ENCODE data around the gene FTH1. TPM values are rescaled to one million over a fixed set of nuclear protein-coding genes. Genes with fewer than 3 reads are reported as not detected.
"Not testable (repeated sequence)": the region's sequence is repeated elsewhere in the genome, so short reads cannot be mapped to it uniquely, and the experiment has no call there.

FTH1 gene
- total RNA-seq, 1 donor: 1,270 TPM

DNA sequence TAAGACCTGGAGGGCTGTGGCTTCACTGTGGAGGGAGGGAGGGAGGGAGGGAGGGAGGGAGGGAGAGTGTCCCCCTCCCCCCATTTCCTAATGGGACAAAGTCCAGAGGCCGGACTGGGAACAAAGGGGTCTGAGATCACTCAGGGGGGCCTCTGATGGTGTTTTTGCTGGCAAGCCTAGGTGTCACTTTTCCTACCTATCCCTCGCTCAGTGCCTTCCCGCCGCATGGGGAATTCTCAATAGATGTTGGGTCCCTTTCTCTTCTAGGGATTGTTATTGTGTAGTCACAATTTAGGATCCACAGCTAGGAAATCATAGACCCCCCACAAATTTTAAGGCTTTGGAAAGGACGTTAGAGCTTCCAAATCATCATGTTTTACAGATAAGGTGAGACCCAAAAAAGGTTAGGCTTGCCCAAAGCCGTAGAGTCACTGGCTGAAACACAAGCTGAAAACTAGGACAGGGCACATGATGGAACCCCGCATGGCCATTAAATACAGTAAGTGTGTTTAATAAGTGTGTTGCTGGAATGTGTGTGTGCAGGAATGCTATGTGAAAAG lies 4.8 kb upstream of the FTH1 start:
- H3K4me1 ChIP-seq (ENCODE audit: insufficient read depth, low read length): peaks cover 63% of the 10 kb centered on the region
- H3K9me3 ChIP-seq (ENCODE audit: low read depth, low read length): no peaks in the 10 kb centered on the region
- no peak overlapping the region for H3K4me3 ChIP-seq (ENCODE audit: low read length)
- H3K27me3 ChIP-seq (ENCODE audit: insufficient read depth, low read length): no peaks in the 10 kb centered on the region

DNA sequence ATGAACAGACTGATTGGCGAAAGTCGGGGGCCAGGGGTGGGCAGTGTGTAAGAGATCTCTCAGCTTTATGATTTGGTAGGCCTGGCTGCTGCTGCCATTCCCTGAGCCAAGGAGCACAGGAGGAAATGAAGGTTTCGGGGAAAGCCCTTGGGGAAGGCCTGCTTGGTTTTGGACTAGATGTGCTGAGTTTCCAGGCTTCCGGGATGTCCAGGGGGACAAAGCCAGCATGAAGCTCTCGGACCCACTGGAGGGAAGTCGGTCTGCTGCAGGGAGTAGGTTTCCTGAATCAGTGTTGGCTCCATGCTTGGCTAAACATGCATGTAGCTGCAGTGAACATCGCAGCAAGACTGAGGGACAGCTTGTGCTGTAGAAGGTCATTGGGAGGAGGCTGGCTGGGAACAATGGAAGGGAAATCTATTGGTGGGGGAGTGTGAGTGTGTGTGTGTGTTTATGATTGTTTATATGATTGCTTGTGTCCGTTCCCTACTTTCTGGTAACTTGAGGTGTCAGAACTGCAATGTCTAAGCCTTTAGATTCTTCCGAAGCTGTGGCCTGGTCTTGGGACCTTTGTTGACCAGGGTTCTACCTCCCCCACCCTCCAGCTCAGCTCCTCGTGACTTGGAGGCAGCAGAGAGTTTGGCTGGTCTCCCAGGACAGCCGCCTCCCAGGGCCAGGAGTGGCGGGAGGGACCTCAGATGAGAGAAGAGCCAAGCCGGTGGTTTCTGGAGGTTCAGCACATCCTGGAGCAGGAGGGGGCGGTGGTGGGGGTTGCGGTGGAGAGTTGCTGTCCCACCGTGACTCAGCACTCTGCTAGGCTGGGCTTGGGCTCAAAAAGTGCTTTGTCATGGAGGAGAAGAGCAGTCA lies 4.0 kb upstream of the FTH1 start:
- H3K4me3 ChIP-seq (ENCODE audit: low read length): no peak overlapping the region
- no peaks in the 10 kb centered on the region for H3K9me3 ChIP-seq (ENCODE audit: low read depth, low read length)
- H3K4me1 ChIP-seq (ENCODE audit: insufficient read depth, low read length): peaks cover 63% of the 10 kb centered on the region
- H3K27me3 ChIP-seq (ENCODE audit: insufficient read depth, low read length): no peaks in the 10 kb centered on the region

DNA sequence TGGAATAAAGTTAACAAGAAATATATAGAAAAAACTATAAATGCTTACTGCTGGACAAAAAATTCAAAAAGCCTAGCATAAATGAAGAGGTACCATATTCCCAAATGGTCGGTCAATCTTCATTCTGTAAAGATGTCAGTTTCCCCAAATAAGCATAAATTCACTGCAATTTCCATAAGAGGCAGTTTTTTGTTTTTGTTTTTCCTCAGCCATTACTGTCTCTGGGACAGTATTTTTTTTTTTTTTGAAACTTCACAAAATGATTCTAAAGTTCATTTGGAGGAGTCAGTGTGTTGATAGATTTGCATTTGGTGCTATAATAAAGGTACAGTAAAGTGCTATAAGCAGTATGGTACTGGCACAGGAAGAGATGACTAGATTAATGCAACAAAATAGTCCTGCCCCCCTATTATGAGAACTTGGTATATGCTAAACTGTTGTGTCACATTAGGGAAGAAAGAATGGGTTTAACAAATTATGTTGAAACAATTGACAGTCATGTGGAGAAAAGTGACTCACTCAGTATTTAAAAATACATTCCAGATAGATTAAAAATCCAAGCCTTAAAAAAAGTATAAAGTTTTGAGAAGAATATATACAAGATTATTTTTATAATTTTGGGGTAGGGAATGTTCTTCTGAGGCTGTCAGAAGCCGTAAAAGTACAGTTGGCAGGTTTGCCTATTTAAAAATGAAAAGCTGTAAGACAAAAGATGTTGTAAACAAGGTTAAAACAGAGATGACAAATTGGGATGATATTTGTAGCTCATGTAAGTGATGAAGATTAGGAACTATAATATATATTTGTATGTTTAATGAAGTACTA lies 2.6 kb upstream of the FTH1 start:
- no peak overlapping the region for H3K4me3 ChIP-seq (ENCODE audit: low read length)
- peaks cover 68% of the 10 kb centered on the region for H3K4me1 ChIP-seq (ENCODE audit: insufficient read depth, low read length)

DNA sequence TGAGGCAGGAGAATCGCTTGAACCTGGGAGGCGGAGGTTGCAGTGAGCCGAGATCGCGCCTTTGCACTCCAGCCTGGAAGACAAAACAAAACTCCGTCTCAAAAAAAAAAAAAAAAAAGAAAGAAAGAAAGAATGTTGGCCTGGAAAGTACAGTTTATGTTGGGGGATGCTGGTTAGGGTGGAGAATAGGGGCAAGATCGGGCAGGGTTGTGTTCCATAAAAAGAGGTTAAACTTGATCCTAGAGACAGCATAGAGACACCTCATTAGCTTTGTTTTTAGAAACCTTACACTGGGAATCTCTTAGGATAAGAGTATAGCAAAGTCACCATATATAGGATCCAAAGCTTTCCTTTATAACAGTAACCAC lies 1.9 kb upstream of the FTH1 start:
- Histone ChIP-seq H3K4me3 (ENCODE audit: low read length) (no peak overlapping the region), H3K4me1 (ENCODE audit: insufficient read depth, low read length) (peaks cover 75% of the 10 kb centered on the region), H3K27me3 (ENCODE audit: insufficient read depth, low read length) (no peaks in the 10 kb centered on the region), H3K9me3 (ENCODE audit: low read depth, low read length) (no peaks in the 10 kb centered on the region)

More for the DNA sequence above, 2.6 kb upstream of the FTH1 start:
- Histone ChIP-seq H3K27me3 (ENCODE audit: insufficient read depth, low read length) (no peaks in the 10 kb centered on the region), H3K9me3 (ENCODE audit: low read depth, low read length) (no peaks in the 10 kb centered on the region)

DNA sequence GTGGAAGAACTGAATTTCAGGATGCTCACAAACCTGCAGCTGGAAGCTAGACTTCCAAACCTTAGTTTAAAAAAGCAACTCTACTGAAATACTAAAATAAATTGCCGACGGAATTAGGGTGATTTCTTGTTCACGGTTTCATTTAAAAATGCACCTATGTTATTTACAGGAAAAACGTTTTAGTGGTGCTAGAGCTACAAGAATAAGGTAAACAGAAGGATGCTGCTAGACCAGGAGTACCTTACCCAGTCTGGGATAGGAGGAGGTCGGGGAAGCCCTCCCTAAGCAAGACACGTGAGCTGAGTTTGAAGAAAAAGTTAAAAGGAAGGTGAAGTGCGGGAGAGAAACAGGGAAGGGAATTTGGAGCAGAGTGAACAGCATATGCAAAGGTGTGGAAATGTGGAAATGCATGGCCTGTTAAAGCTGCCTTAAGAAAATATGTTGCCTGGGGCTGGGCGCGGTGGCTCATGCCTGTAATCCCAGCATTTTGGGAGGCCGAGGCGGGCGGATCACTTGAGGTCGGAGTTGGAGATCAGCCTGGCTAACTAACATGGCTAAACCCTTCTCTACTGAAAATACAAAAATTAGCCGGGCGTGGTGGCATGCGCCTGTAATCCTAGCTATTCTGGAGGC lies 1.4 kb upstream of the FTH1 start:
- H3K4me1 ChIP-seq (ENCODE audit: insufficient read depth, low read length): peaks cover 78% of the 10 kb centered on the region
- no peaks in the 10 kb centered on the region for H3K9me3 ChIP-seq (ENCODE audit: low read depth, low read length)
- H3K27me3 ChIP-seq (ENCODE audit: insufficient read depth, low read length): no peaks in the 10 kb centered on the region
- H3K4me3 ChIP-seq (ENCODE audit: low read length): peak overlapping the region; percentile 96

DNA sequence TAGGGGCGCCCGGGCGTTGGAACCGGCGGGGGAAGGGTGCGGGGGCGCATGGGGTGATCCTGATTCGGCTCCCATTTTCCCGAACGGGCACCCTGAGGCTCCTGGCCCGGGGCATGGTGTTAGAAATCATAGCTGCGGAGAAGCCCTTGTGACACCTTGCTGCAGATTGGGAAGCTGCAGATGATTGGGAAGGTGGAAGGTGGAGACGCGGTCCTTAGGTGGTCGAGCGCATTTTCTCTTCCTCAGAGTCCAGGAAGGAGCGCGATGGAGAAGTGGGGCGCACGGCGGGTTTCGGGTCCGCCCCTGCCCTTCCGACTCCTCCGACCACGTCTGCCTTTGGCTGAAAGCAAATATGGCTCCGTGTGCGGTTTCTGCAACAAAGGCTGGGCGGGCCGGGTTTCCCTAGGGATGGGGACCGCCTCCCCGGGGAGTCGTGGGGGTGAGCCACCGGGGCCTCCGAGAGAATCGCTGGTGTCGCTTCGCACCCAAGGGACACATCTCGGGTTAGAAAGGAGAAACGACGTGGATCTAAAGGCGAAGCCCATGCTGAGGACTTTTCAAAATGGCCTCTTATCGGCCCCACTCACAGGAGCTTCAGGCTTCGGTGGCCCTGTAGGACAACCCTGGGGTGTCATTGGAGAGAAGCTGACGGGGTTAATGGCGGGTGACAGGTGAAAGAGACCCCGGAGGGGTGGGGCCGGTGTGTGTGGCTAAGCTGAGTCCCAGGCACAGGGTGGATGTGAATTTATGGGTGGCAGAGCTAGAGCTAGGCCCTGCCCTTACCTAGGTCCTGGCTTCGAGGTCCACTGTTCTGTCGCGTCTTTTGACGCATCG lies 707 bp upstream of the FTH1 start:
- Histone ChIP-seq H3K27me3 (ENCODE audit: insufficient read depth, low read length) (no peaks in the 10 kb centered on the region), H3K4me1 (ENCODE audit: insufficient read depth, low read length) (peaks cover 78% of the 10 kb centered on the region), H3K4me3 (ENCODE audit: low read length) (peak overlapping the region; percentile 96), H3K9me3 (ENCODE audit: low read depth, low read length) (no peaks in the 10 kb centered on the region)

DNA sequence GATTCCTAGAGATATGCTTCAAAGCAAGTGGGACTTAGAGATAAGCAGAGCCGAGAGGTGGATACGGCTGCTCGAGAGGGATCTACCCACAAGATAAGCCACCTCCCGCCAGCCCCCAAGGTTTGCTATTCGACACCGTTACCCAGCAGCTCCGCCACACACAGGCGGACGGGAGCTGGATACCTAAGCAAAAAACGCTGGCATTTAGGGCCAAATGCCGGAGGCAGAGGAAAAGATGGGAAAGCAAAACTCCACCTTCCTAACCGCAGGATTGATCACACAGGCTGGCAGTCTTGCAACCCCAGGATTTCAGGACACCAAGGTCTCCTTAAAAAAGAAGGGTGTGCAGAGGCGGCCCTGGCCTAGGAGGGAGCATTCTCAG lies 709 bp downstream of the FTH1 start:
- H3K9me3 ChIP-seq (ENCODE audit: low read depth, low read length): no peaks in the 10 kb centered on the region
- peaks cover 80% of the 10 kb centered on the region for H3K4me1 ChIP-seq (ENCODE audit: insufficient read depth, low read length)
- peak overlapping the region; percentile 96 for H3K4me3 ChIP-seq (ENCODE audit: low read length)
- no peaks in the 10 kb centered on the region for H3K27me3 ChIP-seq (ENCODE audit: insufficient read depth, low read length)

DNA sequence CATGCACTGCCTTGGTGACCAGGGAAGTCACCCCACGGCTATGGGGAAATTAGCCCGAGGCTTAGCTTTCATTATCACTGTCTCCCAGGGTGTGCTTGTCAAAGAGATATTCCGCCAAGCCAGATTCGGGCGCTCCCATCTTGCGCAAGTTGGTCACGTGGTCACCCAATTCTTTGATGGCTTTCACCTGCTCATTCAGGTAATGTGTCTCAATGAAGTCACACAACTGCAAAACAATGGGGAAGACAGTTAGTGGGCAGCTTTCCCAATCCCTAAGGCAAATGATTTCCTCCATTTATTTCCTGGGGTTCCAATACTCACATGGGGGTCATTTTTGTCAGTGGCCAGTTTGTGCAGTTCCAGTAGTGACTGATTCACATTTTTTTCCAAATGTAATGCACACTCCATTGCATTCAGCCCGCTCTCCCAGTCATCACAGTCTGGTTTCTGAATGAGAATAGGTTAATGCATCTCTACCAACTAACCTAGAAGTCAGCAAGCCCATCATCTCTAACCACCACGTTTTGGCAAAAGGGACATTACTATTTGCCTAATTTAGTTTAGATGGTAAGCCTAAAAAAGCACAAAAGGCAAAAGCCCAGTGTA lies 2.7 kb downstream of the FTH1 start:
- peak overlapping the region; percentile 96 for H3K4me3 ChIP-seq (ENCODE audit: low read length)
- not testable (repeated sequence) for H3K9me3 ChIP-seq (ENCODE audit: low read depth, low read length); H3K27me3 ChIP-seq (ENCODE audit: insufficient read depth, low read length)
- peaks cover 75% of the 10 kb centered on the region for H3K4me1 ChIP-seq (ENCODE audit: insufficient read depth, low read length)

DNA sequence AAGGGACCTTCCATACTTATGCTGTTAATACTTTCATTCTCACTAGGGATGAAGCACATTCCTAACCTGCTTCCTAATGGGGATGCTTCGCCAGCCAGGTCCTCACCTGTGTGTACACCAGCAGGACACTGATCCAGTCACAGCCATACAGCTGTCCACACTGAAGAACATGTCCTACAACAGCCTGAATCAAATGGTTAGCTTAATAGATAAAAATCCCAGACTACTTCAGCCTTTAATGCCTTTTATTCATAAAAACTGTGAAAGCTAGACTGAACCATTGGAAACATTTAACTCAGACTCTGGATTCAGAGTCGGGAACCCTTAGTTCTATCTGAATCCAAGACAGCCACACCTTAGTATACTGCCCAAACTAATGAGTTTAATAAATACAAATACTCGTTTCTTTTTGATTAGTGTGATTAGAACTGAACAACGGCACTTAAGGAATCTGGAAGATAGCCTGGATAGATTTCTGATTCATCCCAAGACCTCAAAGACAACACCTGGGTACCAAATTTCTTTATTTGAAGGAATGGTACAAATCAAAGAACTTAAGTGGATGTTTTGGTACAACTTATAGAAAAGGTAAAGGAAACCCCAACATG lies 3.3 kb downstream of the FTH1 start:
- peaks cover 72% of the 10 kb centered on the region for H3K4me1 ChIP-seq (ENCODE audit: insufficient read depth, low read length)
- no peaks in the 10 kb centered on the region for H3K9me3 ChIP-seq (ENCODE audit: low read depth, low read length)
- H3K27me3 ChIP-seq (ENCODE audit: insufficient read depth, low read length): no peaks in the 10 kb centered on the region
- H3K4me3 ChIP-seq (ENCODE audit: low read length): peak overlapping the region; percentile 0

DNA sequence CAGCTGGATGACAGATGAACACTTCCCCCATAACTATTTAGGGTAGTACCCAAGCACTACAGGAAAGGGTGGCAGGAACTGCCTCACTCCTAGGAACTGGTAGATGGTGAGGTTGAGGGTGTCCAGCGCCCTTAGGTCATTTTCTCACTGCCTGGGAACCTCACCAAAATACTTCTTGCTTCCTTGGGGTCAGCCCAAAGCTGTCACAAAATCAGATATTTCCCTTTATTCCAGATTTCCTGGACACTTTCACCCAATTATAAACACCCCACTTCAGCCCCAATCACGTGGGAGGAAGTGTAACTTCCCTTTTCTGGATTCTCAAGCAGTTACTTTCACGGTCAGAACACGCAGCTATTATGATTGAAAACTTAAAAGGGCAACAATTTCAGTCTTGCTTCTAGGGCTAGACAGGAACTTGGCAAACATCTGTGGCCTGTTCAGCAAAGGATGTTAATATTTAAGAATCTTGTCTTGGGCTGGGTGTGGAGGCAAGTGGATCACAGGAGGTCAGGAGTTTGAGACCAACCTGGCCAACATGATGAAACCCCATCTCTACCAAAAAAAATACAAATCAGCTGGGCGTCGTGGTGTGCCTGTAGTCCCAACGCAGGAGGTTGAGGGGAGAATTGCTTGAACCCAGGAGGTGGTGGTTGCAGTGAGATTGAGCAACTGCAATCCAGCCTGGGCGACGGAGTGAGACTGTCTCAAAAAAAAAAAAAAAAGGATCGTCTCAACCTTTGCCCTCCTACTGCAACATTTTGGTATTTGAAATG lies 4.0 kb downstream of the FTH1 start:
- Histone ChIP-seq H3K9me3 (ENCODE audit: low read depth, low read length) (no peaks in the 10 kb centered on the region), H3K4me1 (ENCODE audit: insufficient read depth, low read length) (peaks cover 72% of the 10 kb centered on the region), H3K27me3 (ENCODE audit: insufficient read depth, low read length) (no peaks in the 10 kb centered on the region), H3K4me3 (ENCODE audit: low read length) (peak overlapping the region; percentile 0)

DNA sequence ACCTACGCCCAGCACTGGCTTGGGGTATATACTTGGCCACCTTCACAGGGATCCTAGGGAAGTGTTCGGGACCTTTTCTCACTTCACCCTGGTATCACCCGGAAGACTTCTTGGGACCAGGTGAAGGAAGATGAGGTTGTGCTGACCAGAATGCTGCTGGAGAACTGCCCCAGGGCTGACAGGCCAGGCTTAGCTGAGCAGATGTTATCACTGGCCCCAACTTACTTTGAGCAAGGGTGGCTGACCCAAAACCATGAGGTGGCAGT lies 4.5 kb downstream of the FTH1 start:
- Histone ChIP-seq H3K27me3 (ENCODE audit: insufficient read depth, low read length) (no peaks in the 10 kb centered on the region), H3K4me3 (ENCODE audit: low read length) (no peak overlapping the region), H3K4me1 (ENCODE audit: insufficient read depth, low read length) (peaks cover 71% of the 10 kb centered on the region), H3K9me3 (ENCODE audit: low read depth, low read length) (no peaks in the 10 kb centered on the region)

DNA sequence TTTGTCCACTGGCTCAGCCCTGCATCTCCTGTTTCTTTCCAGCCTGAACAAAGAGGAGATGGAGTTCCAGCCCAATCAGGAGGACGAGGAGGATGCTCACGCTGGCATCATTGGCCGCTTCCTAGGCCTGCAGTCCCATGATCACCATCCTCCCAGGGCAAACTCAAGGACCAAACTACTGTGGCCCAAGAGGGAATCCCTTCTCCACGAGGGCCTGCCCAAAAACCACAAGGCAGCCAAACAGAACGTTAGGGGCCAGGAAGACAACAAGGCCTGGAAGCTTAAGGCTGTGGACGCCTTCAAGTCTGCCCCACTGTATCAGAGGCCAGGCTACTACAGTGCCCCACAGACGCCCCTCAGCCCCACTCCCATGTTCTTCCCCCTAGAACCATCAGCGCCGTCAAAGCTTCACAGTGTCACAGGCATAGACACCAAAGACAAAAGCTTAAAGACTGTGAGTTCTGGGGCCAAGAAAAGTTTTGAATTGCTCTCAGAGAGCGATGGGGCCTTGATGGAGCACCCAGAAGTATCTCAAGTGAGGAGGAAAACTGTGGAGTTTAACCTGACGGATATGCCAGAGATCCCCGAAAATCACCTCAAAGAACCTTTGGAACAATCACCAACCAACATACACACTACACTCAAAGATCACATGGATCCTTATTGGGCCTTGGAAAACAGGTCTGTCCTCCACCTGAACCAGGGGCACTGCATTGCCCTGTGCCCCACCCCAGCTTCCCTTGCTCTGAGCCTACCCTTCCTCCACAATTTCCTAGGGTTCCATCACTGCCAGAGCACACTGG lies 5.0 kb downstream of the FTH1 start:
- Histone ChIP-seq H3K9me3 (ENCODE audit: low read depth, low read length) (no peaks in the 10 kb centered on the region), H3K4me3 (ENCODE audit: low read length) (no peak overlapping the region), H3K4me1 (ENCODE audit: insufficient read depth, low read length) (peaks cover 71% of the 10 kb centered on the region), H3K27me3 (ENCODE audit: insufficient read depth, low read length) (no peaks in the 10 kb centered on the region)
